GM18861 (cell line): ENCODE measurements around the gene MAP6D1.
"Not testable (repeated sequence)": the region's sequence is repeated elsewhere in the genome, so short reads cannot be mapped to it uniquely, and the experiment has no call there.

ENCODE experiments used
- ATAC-seq: cut with Tn5 transposase; IDR thresholded peaks from one replicate; pipeline ENCODE4 v1.9.1; 2021; ENCODE audit not compliant: unreplicated experiment

Gene MAP6D1

DNA sequence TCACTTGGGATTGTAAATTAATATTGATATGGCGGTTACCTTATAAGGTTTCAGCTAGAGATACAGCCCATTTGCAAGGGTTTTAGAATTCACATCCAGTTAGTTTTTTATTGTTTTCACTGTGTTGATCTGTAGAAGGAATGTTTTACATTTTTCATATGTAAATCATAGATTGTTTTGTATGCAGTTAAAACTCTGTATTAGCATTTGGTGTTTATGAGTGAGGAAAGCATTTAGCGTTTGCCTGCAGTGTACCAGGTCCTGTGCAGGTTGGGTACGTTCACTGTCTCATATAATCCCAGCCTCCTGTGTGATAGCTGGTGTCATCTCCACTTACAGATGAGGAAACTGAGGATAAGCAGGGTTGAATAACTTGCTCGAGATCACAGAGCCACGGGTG lies 23.8 kb downstream of the MAP6D1 start:
- ATAC-seq: no peak

DNA sequence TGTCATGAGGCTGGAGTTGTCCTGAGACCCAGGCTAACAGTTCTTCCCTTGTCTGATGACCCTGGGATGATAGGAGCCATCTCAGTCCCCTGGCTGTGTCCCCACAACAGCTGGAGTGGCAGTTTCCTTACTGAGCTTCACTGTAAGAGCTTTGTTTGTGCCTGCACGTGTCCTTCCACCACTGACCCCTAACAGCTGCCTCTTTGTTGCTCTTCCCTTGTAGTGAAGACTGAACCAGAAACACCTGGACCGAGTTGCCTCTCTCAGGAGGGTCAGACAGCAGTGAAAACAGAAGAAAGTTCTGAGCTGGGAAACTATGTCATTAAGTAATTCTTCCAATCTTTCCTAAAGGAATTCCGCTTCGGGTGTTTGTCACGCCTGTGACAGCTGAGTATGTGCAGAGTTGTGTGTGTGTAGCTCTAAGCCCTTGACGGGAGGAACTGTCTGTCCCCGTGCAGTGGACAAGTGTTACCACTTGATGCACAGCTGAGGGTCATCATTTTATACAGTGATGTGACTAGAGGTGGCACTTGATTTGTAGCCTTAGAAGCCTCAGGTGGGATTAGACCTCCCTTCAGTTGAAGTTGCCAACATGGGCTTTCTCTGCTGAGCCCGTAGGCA lies 25.0 kb downstream of the MAP6D1 start:
- no peak for ATAC-seq

DNA sequence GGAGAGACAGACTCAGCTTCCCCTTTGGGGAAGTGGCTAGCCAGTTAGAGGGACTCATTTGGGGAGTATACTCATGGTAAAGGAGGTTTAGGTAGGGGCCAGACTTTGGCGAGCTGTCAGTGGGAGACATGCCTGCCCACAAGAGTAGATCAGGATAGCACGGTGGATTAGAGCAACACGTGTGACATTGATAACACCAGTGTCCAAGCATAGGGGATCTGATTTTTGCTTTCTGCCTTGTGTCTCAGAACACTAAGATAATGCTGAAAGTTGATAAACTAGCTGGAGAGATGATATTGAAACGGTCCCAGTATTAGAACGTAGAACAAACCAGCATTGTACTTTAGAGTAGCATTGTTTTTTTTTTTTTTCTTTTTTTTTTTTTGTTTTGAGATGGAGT lies 25.9 kb downstream of the MAP6D1 start:
- ATAC-seq: no peak

DNA sequence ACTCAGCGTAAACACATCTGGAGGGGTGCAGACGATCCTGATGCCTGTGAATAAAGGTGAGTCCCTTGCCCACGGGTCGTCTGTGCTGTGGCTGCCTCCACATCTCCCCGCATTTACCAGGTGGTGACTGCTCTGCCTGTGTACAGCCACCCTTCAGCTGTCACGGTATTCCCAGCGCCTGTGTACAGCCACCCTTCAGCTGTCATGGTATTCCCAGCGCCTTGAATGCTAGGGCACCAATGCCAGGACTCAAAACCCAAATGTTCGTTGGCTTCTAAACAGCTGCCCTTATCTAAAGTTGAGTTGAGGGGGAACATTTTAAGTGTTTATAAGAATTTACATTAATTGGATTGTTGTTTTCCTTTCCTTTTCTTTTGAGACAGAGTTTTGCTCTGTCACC lies 27.4 kb downstream of the MAP6D1 start:
- ATAC-seq: no peak

DNA sequence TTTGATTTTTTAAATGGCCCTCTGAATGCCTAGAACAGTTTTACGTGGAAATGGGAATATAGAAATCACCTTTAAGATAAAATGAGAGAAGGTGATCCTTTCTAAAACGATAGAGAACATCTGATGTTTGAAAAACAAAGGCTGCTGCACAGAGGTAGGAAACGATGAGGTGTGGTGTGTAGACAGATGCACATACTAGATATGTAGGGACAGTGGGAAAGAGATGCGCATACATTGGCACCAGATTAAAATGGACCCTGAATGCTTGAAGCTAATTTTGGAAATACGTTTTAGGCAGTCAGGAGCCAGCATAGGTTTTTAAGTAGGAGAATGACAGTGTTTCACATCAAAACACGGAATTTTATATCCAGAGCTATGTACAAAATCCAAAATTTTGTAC lies 29.0 kb downstream of the MAP6D1 start:
- no peak for ATAC-seq

DNA sequence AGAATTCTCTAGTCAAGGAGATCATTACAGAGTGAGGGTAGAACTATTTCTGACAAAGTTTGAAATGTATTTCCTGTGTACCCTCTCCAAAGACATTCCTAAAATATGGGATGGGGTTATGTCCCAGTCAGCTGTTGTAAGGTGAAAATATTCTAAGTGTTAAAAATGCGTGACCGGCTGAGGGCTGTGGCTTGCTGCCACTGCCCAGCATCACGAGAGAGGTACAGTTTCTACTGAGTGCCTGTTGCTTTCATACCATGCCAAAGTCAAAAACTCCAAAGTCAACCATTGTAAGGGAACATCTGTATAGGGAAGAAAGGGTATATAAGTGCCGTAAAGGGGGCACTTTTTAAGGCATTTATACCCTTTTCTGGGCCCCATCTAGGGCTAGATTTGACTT lies 30.9 kb downstream of the MAP6D1 start:
- no peak for ATAC-seq

DNA sequence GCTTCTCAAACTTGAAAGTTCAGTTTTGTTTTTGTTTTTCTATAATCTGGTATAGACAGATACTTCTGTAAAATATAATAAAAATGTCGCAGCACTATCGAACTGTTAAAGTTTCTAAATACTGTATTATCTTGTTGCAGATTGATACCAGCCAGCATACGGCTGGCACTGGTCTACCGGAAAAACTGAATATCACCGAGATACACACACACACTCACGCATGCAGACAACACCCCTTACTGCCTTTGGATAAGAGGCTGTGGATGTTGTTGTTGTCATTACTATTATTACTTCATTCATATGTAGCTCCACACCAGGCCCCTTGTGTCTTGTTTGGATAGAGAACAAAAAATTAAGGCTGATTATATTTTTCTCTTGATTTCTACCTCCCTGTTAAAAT lies 32.4 kb downstream of the MAP6D1 start:
- ATAC-seq: no peak

DNA sequence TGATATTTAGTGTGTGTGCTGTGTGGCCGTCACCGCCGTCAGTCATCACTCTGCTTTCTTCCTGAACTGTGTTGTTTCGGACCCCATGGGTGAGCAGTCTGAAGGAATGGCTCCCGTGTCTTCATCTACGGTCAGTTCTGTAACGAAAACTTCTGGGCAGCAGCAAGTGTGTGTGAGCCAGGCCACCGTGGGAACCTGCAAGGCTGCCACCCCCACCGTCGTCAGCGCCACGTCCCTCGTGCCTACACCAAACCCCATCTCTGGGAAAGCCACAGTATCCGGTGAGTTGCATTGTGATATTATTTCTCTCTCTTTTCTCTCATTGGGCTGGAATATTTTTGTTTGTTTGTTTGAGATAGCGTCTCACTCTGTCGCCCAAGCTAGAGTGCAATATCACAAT lies 34.7 kb downstream of the MAP6D1 start:
- ATAC-seq: no peak

DNA sequence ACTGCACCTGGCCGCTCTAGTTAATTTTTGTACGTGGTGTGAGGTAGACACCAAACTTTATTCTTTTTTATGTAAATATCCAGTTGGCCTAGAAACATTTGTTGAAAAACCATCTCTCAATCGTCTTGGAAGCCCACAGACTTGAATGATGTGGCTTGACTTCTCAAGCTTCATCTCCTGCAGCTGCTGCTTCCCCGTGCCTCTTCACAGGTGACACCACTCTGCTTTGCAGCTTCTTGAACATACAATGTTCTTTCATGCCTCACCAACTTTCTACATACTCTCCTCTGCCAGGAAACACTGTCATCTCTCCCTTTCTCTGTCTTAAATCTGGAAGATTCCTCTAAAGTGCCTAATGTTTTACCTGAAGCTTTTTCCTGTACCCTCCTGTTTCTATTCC lies 35.6 kb downstream of the MAP6D1 start:
- ATAC-seq: no peak

DNA sequence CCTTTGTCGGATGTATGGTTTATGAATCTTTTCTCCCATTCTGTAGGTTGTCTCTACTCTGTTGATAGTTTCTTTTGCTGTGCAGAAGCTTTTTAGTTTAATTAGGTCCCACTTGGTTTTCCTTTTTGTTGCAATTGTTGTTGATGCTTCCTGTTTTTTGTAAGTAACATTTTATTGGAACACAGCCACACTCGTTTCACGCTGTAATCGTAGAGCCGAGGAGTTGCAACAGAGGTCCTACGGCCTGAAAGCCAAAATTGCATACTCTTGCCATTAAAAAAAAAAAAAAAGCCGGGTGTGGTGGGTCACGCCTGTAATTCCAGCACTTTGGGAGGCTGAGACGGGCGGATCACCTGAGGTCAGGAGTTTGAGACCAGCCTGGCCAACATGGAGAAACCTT lies 40.9 kb downstream of the MAP6D1 start:
- ATAC-seq: not testable (repeated sequence)

DNA sequence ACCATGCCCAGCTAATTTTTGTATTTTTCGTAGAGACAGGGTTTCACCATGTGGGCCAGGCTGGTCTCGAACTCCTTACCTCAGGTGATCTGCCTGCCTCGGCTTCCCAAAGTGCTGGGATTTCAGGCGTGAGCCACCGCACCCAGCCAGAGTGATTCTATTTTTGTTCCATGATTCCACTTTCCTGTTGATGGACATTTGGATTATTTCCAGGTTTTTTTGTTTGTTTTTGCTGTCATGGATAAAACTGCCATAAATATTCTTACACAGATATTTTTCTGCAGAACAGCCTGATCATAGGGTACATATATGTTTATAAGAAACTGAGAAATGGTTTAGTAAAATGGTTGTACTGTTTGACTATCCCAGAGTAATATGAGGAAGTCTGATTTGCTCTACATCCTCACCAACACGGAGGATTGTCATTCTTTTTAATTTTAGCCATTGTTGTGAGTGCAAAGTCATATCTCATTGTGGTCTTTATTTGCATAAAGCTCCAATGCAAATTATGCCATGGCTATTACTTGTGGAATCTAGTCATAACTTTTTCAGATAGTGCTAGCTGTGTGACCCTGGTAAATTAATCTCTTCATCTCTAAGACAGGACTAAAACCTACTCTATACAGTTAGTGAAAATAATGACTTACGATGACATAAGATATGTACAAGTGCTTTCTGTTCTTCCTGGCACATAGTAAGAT lies 42.7 kb downstream of the MAP6D1 start:
- ATAC-seq: no peak

DNA sequence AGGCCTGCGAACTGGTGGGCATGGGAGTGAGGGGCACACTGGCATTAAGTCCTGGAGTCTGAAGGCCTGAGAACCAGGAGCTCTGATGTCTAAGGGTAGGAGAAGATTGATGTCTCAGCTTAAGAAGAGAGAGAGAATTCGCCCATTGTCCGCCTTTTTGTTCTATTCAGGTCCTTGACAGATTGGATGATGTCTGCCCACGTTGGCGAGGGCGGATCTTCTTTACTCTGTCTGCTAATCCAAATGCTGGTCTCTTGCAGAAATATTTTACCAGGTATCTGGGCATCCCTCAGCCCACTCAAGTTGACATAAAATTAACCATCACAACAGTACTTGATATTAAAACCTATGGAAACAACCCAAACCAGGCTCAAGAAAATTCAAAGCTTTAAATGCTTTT lies 44.1 kb downstream of the MAP6D1 start:
- no peak for ATAC-seq

DNA sequence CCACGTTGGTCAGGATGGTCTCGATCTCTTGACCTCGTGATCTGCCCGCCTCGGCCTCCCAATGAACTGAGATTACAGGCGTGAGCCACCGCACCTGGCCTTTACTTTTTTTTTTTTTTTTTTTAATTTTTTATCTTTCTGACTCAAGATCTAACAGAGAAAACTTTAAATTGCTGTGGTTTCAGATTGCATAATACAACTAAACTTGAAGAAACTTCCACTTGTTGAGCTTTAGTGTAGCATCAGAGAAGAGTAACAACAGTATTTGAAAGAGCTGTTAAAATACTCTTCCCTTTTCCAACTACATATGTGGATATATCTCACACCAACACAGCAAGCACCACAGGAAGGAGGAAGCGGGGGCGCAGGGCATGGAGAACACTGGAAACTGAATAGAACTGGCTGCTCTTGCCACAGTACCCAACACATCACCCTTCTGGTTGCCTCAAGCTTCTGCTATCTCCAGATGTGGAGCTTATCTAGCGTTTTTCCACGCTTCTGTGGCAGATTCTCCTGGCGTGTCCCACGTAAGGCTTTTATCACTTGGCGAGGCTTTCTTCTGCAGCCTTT lies 45.4 kb downstream of the MAP6D1 start:
- ATAC-seq: no peak

DNA sequence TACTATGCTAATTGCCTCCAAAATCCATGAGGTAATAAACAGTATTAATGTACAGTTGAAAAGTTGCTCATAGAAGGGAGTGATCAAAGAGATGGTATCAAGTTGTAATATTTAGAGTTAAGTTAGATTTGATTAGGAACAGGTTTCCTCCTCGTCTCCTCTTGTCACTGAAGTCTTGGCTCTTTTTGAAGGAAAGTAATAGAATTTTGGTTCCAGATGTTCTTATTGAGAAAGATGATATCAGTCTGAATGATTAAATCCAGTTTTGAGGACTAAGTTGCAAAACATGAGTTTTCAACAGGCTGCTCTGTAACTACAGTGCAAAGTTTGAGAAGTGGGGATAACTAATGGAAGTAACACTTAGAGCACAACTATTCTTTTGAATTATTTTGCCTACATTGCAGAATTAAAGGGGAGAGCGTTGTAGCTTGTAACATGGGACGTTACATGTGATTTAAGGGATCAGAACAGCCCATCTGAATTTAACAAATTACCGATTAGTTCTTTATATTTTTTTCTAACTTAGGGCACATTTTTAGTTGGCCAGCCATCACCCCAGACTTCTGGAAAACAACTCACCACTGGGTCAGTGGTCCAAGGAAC lies 48.3 kb downstream of the MAP6D1 start:
- no peak for ATAC-seq

DNA sequence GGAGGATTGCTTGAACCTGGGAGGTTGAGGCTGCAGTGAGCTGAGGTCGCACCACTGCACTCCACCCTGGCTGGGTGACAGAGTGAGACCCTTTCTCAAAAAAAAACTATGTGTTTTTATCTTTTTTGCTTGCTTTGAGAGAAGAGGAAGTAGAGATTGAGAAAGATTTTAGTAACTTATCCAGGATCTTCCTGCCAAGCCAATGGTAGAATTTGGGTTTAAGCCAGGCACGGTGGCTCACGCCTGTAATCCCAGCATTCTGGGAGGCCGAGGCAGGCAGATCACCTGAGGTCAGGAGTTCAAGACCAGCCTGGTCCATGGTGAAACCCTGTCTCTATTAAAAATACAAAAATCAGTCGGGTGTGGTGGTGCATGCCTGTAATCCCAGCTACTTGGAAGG lies 48.9 kb downstream of the MAP6D1 start:
- not testable (repeated sequence) for ATAC-seq

DNA sequence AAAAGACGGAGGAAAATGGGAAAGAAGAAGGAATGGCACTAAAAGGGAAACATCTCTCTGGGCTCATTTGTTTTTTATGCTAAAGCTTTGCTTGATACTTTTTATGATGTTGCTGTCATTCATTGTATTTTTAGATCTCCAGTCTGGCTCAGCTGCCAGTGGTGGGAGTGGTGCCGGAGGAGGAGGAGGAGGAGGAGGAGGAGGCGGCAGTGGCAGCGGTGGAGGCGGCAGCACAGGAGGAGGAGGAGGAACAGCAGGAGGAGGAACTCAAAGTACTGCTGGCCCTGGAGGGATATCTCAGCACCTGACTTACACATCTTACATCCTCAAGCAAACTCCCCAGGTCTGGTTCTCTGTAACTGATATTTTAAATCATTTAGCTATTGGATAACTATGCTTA lies 49.6 kb downstream of the MAP6D1 start:
- no peak for ATAC-seq

DNA sequence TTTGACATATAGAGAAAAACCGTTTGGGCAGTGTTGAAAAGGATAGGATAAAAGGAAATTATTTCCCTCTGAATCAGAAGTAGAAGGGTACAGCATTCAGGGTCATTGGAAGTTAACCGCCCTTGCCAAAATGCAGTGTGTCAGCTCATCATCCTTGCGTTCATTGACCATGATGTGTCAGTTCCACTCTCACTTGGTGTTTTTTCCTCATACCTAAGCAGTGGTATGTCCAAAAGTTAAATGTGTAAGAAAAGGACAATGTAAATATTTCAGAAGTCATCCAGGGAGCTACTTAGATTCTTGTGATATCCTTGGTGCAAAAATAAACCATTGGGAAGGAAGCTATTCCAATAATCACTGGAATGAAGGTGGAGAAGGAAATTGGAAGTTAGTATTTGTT lies 50.7 kb downstream of the MAP6D1 start:
- ATAC-seq: no peak

DNA sequence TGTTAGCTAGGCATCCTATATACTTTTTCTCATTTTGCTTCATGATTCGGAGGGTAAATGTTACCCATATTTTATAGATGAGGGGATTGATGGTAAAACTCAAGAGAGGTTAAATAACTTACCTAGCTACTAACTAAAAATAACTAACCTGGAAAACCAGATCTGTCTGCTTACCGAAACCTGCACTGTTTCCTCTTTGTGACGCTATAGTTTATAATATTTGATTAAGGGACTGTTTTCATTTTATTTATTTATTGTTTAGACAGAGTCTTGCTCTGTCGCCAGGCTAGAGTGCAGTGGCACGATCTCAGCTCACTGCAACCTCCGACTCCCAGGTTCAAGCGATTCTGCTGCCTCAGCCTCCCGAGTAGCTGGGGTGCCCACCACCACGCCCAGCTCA lies 55.9 kb downstream of the MAP6D1 start:
- ATAC-seq: no peak

DNA sequence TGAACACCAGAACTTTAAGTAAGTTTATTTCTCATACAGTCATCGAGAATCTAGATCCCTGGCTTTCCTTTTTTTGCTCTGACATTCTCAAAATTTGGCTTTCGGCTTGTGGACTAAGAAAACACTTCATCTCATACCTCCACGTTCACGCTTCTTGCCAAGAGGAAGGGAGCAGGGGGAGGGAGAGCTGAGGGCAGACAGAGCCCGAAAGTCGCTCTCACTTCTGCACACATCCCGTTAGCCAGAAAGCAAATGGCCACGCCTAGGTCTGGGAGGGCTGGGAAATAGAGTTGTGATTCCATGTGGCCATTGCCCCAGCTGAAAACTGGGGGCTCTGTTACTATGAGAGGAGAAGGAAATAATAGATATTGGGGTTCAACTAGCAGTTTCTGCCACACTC lies 57.3 kb downstream of the MAP6D1 start:
- no peak for ATAC-seq

DNA sequence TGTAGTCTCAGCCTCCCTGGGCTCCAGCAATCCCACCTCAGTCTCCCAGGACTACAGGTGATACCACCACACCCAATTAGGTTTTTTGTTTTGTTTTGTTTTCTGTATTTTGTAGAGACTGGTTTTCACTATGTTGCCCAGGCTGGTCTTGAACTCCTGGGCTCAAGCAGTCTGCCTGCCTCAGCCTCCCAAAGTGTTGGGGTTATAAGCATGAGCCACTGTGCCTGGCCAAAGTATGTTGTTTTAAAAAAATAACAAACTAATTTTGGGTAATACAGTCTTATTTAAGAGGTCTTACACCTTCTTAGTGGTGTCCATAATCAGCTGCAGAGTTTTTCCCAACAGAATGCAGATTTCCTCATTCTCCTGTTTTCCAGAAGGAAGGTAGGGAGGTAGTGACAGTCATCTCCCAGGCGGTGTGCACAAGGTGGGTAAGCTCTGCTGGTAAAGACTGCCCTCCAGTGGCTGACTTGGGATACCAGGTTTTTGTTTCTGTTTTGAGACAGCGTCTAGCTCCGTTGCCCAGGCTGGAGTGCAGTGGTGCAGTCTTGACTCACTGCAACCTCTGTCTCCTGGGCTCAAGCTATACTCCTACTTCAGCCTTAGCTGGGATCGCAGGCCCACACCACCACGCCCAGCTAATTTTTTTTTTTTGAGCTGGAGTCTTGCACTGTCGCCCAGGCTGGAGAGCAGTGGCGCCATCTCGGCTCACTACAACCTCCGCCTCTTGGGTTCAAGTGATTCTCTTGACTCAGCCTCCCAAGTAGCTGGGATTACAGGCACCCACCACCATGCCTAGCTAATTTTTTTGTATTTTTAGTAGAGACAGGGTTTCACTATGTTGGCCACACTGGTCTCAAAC lies 58.4 kb downstream of the MAP6D1 start:
- ATAC-seq: peak; percentile 62

DNA sequence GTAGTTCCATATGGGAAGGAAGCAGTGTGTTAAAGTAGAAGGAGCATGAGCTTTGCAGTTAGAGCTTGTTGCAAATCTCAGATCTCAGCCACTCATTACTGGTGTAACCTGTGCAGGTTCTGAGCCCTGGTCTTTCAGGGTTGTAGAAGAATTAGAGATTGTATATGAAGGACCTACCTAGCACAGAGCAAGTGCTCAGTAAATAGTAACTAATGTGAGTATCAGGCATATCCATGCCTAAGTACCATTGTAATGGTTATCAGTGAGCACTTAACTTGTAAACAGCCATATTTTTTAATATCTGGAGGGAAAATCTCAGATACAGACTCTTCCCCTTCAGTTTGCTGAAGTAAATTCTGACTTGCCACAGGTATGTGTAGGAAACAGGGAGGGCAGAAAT lies 59.3 kb downstream of the MAP6D1 start:
- ATAC-seq: no peak
